GM18909 (cell line): Measurements from ENCODE around the gene NRROS.

ENCODE experiments used
- ATAC-seq: cut with Tn5 transposase; IDR thresholded peaks from one replicate; pipeline ENCODE4 v1.9.1; 2021; ENCODE audit warnings: mild to moderate bottlenecking; ENCODE audit not compliant: unreplicated experiment, poor library complexity

NRROS gene

GRCh38 chr3:196673632-196674031 is 34.1 kb downstream of the NRROS start:
- ATAC-seq: no peak

- ATAC-seq: no peak
These were observed 37.9 kb downstream of the NRROS start for GRCh38 chr3:196677353-196677752.

GRCh38 chr3:196677931-196678330 is 38.4 kb downstream of the NRROS start:
- no peak for ATAC-seq

- peak; percentile 85 for ATAC-seq
These were observed 45.3 kb downstream of the NRROS start for GRCh38 chr3:196684548-196685407.

- no peak for ATAC-seq
These were observed 46.9 kb downstream of the NRROS start for GRCh38 chr3:196686436-196686835.

- no peak for ATAC-seq
These were observed 48.9 kb downstream of the NRROS start for GRCh38 chr3:196688349-196688748.

- no peak for ATAC-seq
These were observed 50.6 kb downstream of the NRROS start for GRCh38 chr3:196689941-196690660.

GRCh38 chr3:196691386-196691785 is 51.9 kb downstream of the NRROS start:
- no peak for ATAC-seq

- ATAC-seq: no peak
These were observed 54.7 kb downstream of the NRROS start for GRCh38 chr3:196694202-196694638.

GRCh38 chr3:196694941-196695848 is 55.7 kb downstream of the NRROS start:
- ATAC-seq: no peak

GRCh38 chr3:196695849-196696226 is 56.3 kb downstream of the NRROS start:
- no peak for ATAC-seq

- ATAC-seq: no peak
These were observed 57.8 kb downstream of the NRROS start for GRCh38 chr3:196697270-196697669.

GRCh38 chr3:196699749-196700148 is 60.3 kb downstream of the NRROS start:
- ATAC-seq: no peak

- ATAC-seq: no peak
These were observed 61.3 kb downstream of the NRROS start for GRCh38 chr3:196700801-196701200.

- ATAC-seq: no peak
These were observed 66.8 kb downstream of the NRROS start for GRCh38 chr3:196706327-196706726.

- ATAC-seq: no peak
These were observed 67.2 kb downstream of the NRROS start for GRCh38 chr3:196706731-196707130.

- no peak for ATAC-seq
These were observed 68.1 kb downstream of the NRROS start for GRCh38 chr3:196707566-196707965.

- no peak for ATAC-seq
These were observed 69.0 kb downstream of the NRROS start for GRCh38 chr3:196708467-196708866.
